SK-N-SH treated with all-trans-retinoic acid at 6 μM for 48 hours (cell line): ENCODE results near the gene SLCO1A2.

Experiments
- ATAC-seq: fragments of 200-7000 bp; cut with Tn5 transposase; 3 replicates; pipeline ENCODE4 v1.9.1; 2020; ENCODE audit warnings: mild to moderate bottlenecking, moderate library complexity
- ARNTL ChIP-seq: fragments of 450-650 bp; formaldehyde crosslinking; IDR thresholded peaks from 2 replicates; pipeline ENCODE4 v1.5.0; 2020; ENCODE audit warnings: low read depth, mild to moderate bottlenecking, moderate library complexity, borderline replicate concordance
- BACH2 ChIP-seq: fragments of 250-450 bp; sonication (Bioruptor Pico); IDR thresholded peaks from 2 replicates; pipeline ENCODE4 v1.9.0; 2021; ENCODE audit warnings: mild to moderate bottlenecking, borderline replicate concordance
- CSDC2 ChIP-seq: fragments of 250-450 bp; sonication (Bioruptor Pico); IDR thresholded peaks from 2 replicates; pipeline ENCODE4 v1.5.0; 2020; ENCODE audit warnings: mild to moderate bottlenecking, moderate library complexity
- ESRRG ChIP-seq: fragments of 250-450 bp; sonication (Bioruptor Pico); IDR thresholded peaks from 2 replicates; pipeline ENCODE4 v1.6.1; 2021; ENCODE audit warnings: mild to moderate bottlenecking
- GLIS3 ChIP-seq: fragments of 250-450 bp; sonication (Bioruptor Pico); IDR thresholded peaks from 2 replicates; pipeline ENCODE4 v1.5.0; 2020; ENCODE audit warnings: mild to moderate bottlenecking, moderate library complexity
- ISL1 ChIP-seq: fragments of 250-450 bp; sonication (Bioruptor Pico); IDR thresholded peaks from 2 replicates; pipeline ENCODE4 v2.1.2; 2022; ENCODE audit warnings: mild to moderate bottlenecking, moderate library complexity
- OSR1 ChIP-seq: fragments of 250-450 bp; sonication (Bioruptor Pico); IDR thresholded peaks from 2 replicates; pipeline ENCODE4 v1.8.0; 2022; ENCODE audit warnings: moderate library complexity, mild to moderate bottlenecking, inconsistent platforms
- PATZ1 ChIP-seq: fragments of 250-450 bp; sonication (Bioruptor Pico); IDR thresholded peaks from 2 replicates; pipeline ENCODE4 v1.8.0; 2020; ENCODE audit warnings: mild to moderate bottlenecking, moderate library complexity, borderline replicate concordance
- POU6F1 ChIP-seq: fragments of 250-450 bp; sonication (Bioruptor Pico); IDR thresholded peaks from 2 replicates; pipeline ENCODE4 v1.8.0; 2021; ENCODE audit warnings: low read depth, mild to moderate bottlenecking, moderate library complexity, borderline replicate concordance
- PPARA ChIP-seq: fragments of 250-450 bp; sonication (Bioruptor Pico); IDR thresholded peaks from 2 replicates; pipeline ENCODE4 v1.5.0; 2020; ENCODE audit warnings: mild to moderate bottlenecking, borderline replicate concordance
- RARB ChIP-seq: fragments of 250-450 bp; sonication (Bioruptor Pico); IDR thresholded peaks from 2 replicates; pipeline ENCODE4 v1.8.0; 2021; ENCODE audit warnings: mild to moderate bottlenecking, moderate library complexity
- SNAI2 ChIP-seq: fragments of 250-450 bp; sonication (Bioruptor Pico); IDR thresholded peaks from 2 replicates; pipeline ENCODE4 v1.5.0; 2020; ENCODE audit warnings: mild to moderate bottlenecking, moderate library complexity
- TCF4 ChIP-seq: fragments of 250-450 bp; sonication (Bioruptor Pico); IDR thresholded peaks from 2 replicates; pipeline ENCODE4 v1.8.0; 2021; ENCODE audit warnings: mild to moderate bottlenecking, moderate library complexity, borderline replicate concordance
- TOX ChIP-seq: fragments of 250-450 bp; sonication (Bioruptor Pico); IDR thresholded peaks from 2 replicates; pipeline ENCODE4 v1.8.0; 2021; ENCODE audit warnings: mild to moderate bottlenecking, moderate library complexity, borderline replicate concordance
- ZC3H10 ChIP-seq: fragments of 250-450 bp; sonication (Bioruptor Pico); IDR thresholded peaks from 2 replicates; pipeline ENCODE4 v1.5.1; 2021; ENCODE audit warnings: mild to moderate bottlenecking, moderate library complexity
- ZFP3 ChIP-seq: fragments of 250-450 bp; sonication (Bioruptor Pico); IDR thresholded peaks from 2 replicates; pipeline ENCODE4 v1.5.0; 2020; ENCODE audit warnings: mild to moderate bottlenecking, moderate library complexity
- ZFP30 ChIP-seq: fragments of 450-650 bp; formaldehyde crosslinking; IDR thresholded peaks from 2 replicates; pipeline ENCODE4 v1.5.0; 2022; ENCODE audit warnings: mild to moderate bottlenecking, moderate library complexity
- ZNF565 ChIP-seq: fragments of 450-650 bp; formaldehyde crosslinking; conservative IDR thresholded peaks from 2 replicates; pipeline ENCODE4 v1.5.0; 2020; ENCODE audit warnings: low read depth, mild to moderate bottlenecking, moderate library complexity
- ZNF70 ChIP-seq: fragments of 450-650 bp; formaldehyde crosslinking; IDR thresholded peaks from 2 replicates; pipeline ENCODE4 v1.5.0; 2020; ENCODE audit warnings: mild to moderate bottlenecking, moderate library complexity
- ZNF8 ChIP-seq: fragments of 450-650 bp; formaldehyde crosslinking; IDR thresholded peaks from 2 replicates; pipeline ENCODE4 v1.5.0; 2020; ENCODE audit warnings: mild to moderate bottlenecking, moderate library complexity
- TF ChIP-seq, protein P1 (sequence below): fragments of 250-450 bp; sonication (Bioruptor Pico); IDR thresholded peaks from 2 replicates; pipeline ENCODE4 v1.5.0; 2020; ENCODE audit warnings: mild to moderate bottlenecking, moderate library complexity
- TF ChIP-seq, protein P2 (sequence below): fragments of 250-450 bp; sonication (Bioruptor Pico); IDR thresholded peaks from 2 replicates; pipeline ENCODE4 v1.5.1; 2020; ENCODE audit warnings: low read depth, mild to moderate bottlenecking, moderate library complexity

SLCO1A2 gene

GRCh38 chr12:21305661-21306060 lies 29.1 kb downstream of the SLCO1A2 start:
- TF ChIP-seq SNAI2 (CRISPR knock-in tag) (no peak), ZNF8 (CRISPR knock-in tag) (no peak), TOX (CRISPR knock-in tag) (no peak), GLIS3 (no peak), ZFP30 (CRISPR knock-in tag) (no peak), RARB (CRISPR knock-in tag) (no peak), ZC3H10 (no peak), POU6F1 (CRISPR knock-in tag) (no peak), PPARA (CRISPR knock-in tag) (no peak), ARNTL (CRISPR knock-in tag) (no peak), TCF4 (no peak), OSR1 (CRISPR knock-in tag) (no peak), CSDC2 (CRISPR knock-in tag) (no peak), ISL1 (CRISPR knock-in tag) (no peak), BACH2 (CRISPR knock-in tag) (no peak), ZNF70 (CRISPR knock-in tag) (no peak), ZNF565 (CRISPR knock-in tag) (no peak)
- TF ChIP-seq, protein P1, sequence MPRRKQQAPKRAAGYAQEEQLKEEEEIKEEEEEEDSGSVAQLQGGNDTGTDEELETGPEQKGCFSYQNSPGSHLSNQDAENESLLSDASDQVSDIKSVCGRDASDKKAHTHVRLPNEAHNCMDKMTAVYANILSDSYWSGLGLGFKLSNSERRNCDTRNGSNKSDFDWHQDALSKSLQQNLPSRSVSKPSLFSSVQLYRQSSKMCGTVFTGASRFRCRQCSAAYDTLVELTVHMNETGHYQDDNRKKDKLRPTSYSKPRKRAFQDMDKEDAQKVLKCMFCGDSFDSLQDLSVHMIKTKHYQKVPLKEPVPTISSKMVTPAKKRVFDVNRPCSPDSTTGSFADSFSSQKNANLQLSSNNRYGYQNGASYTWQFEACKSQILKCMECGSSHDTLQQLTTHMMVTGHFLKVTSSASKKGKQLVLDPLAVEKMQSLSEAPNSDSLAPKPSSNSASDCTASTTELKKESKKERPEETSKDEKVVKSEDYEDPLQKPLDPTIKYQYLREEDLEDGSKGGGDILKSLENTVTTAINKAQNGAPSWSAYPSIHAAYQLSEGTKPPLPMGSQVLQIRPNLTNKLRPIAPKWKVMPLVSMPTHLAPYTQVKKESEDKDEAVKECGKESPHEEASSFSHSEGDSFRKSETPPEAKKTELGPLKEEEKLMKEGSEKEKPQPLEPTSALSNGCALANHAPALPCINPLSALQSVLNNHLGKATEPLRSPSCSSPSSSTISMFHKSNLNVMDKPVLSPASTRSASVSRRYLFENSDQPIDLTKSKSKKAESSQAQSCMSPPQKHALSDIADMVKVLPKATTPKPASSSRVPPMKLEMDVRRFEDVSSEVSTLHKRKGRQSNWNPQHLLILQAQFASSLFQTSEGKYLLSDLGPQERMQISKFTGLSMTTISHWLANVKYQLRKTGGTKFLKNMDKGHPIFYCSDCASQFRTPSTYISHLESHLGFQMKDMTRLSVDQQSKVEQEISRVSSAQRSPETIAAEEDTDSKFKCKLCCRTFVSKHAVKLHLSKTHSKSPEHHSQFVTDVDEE (CRISPR knock-in tag), result no peak
- TF ChIP-seq, protein P2, sequence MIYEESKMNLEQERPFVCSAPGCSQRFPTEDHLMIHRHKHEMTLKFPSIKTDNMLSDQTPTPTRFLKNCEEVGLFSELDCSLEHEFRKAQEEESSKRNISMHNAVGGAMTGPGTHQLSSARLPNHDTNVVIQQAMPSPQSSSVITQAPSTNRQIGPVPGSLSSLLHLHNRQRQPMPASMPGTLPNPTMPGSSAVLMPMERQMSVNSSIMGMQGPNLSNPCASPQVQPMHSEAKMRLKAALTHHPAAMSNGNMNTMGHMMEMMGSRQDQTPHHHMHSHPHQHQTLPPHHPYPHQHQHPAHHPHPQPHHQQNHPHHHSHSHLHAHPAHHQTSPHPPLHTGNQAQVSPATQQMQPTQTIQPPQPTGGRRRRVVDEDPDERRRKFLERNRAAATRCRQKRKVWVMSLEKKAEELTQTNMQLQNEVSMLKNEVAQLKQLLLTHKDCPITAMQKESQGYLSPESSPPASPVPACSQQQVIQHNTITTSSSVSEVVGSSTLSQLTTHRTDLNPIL (CRISPR knock-in tag), result no peak
- no peak for ATAC-seq

GRCh38 chr12:21300632-21301031 lies 34.1 kb downstream of the SLCO1A2 start:
- no peak for ATAC-seq
- no peak for TF ChIP-seq TCF4
- no peak for TF ChIP-seq OSR1 (CRISPR knock-in tag)
- no peak for TF ChIP-seq RARB (CRISPR knock-in tag)
- TF ChIP-seq POU6F1 (CRISPR knock-in tag), result no peak
- TF ChIP-seq ZFP3 (CRISPR knock-in tag), result no peak
- TF ChIP-seq ZNF70 (CRISPR knock-in tag), result no peak
- no peak for TF ChIP-seq ZFP30 (CRISPR knock-in tag)
- TF ChIP-seq GLIS3, result no peak
- TF ChIP-seq, protein P2 (CRISPR knock-in tag), result no peak
- no peak for TF ChIP-seq ZNF565 (CRISPR knock-in tag)
- no peak for TF ChIP-seq ISL1 (CRISPR knock-in tag)
- no peak for TF ChIP-seq PPARA (CRISPR knock-in tag)
- TF ChIP-seq SNAI2 (CRISPR knock-in tag), result no peak
- TF ChIP-seq ARNTL (CRISPR knock-in tag), result no peak
- no peak for TF ChIP-seq TOX (CRISPR knock-in tag)
- TF ChIP-seq ESRRG (CRISPR knock-in tag), result no peak
- TF ChIP-seq PATZ1, result no peak
- TF ChIP-seq ZC3H10, result no peak
